Dedifferentiated amniotic fluid mesenchymal stem cell (primary cell): Measurements from ENCODE around the gene SH2D2A.

Experiments used
- DNase-seq: peaks from one replicate; pipeline ENCODE4 v3.0.0-alpha.2; 2016; ENCODE audit errors: extremely low spot score

The SH2D2A gene

DNA sequence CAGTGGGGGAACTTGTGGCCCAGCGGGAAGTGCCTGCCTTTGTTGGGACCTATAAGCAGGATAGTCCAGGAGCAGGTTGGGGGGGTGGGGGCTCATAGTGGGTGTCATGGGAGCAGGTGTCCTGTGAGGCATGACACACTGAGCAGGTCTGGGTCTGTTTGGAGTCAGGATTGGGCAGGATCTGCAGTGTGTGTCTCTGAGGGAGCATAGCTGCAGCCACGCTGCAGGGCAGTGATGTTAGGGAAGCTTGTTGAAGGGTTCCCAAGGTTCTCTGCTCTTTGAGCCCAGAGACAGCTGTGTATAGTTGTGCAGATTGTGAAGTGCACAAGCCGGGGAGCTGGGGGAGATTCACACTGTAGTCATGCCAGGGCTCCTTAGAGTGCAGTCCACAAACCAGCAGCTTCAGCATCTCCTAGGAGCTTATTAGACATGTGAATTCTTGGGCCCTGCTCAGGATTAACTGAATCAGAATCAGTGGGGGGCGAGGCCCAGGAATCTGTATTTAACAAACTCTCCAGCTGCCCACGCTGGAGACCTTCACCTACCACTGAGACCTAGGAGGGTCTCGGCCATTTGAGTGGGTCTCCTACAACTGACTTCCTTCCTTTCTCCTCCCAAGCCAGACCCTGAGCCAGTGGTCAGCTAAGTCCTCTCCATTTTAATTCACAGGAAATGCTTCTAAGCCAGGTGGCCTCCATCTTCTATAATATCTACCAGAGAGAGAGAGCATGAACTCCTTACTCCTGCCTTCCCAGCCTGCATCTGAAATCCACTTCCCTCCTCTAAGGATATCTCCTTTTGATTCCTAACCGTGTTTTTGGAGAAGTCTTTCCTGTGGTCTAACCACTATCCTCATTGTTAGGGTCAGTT is 31.2 kb upstream of the SH2D2A start:
- no peak for DNase-seq

GRCh38 chr1:156846643-156847042 is 30.0 kb upstream of the SH2D2A start:
- DNase-seq: no peak

DNA sequence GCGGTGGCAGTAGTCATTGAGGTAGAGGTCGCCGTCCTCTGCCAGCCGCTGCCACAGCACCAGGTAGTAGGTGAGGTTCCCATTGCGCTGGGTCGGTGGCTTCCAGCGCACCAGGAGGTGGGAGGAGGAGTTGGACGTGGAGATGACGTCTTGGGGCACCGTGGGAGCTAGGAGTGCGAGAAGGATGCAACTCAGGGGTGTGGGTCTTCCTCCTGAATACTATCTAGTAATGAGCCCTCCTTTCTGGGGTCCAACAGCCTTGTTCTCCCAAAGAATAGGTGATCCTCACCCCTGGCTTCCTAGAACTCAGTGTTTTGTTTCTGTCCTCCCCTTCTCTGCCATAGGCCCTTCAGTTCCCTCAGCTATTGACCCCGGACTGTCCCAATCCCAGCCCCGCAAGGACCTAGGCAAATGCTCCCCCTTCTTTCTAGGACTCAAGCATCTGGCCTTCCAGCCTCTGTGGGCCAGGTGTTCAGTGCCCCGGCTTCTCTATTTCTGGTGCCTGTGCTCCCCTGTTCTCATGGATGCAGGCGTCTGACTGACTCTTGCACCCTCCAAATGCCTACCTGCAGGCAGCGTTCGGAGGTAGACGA is 29.4 kb upstream of the SH2D2A start:
- no peak for DNase-seq

DNA sequence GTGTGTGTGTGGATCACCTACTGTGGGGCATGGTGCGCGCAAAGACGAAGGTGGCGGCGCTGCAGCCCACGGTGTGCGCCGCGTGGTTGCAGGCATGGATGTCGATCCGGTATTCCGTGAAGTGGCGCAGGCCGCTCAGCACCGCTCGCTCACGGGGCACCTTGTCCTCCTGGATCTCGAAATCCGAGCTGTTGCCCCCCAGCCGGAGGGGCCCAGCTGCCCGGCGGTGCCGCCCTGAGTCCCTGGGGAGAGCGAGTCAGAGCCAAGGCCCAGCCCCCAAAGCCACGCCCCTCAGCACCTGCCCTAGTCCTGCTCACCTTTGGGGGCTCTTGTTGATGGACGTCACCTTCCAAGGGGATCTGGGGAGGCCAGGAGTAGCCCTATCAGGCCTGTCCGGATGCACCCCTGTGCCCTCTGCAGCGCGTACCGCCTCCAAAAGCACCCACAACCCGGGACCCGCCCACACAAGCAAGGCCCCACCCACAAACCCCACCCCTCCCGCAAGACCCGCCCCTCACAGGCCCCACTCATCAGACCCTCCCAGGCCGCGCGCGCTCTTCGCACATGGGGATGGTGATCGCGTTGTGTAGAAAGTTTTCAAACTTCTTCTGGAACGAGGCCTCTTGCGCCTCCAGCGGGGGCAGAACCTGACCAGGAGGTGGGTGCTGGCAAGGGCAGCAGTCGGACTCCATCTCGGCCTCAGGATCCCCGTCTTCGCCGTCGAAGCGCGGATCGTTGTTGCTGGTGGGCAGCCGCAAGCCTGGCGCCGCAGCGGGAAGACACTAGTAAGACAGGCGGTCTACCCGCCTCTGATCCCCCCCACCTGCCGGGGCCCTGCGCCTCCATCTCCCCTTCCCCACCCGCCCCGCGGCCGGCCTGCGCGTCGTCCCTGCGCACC is 28.7 kb upstream of the SH2D2A start:
- DNase-seq: no peak

DNA sequence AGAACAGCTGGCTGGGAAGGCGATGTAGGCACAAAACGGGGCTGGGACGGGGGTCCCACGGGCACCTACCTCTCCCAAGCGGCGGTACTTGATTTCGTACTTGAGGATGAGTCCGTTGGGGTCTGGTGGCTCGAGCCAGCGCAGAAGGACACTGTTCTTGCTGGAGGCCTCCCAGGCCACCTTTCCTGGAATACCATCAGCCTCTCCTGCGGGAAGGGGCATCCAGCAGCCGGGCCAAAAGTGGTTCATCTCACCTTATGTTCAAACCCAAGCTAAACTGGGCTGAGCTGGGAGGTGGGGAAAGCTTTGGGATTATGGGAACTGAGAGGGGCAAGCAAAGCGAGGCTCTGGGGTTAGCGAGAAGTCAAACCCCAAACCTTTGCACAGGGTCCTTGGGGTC is 28.0 kb upstream of the SH2D2A start:
- no peak for DNase-seq

DNA sequence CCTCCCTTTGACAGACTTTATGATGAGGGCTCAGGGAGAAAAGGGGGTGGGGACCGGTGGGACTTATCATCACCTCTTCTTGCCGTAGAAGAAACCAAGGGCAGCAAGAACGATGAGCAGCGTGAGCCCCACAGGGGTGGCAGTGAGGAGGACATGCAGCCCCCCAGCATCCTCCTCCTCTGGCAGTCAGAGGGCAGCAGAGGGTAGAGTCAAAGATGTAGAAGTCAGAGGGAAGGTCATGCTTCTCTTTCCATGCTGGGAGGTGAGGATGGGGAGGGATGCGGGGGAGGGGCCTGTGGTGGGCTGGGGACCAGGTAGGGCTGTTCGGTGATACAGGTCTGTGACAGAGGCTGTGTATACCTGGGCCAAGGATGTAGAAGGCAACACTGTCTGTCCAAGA is 27.5 kb upstream of the SH2D2A start:
- no peak for DNase-seq

DNA sequence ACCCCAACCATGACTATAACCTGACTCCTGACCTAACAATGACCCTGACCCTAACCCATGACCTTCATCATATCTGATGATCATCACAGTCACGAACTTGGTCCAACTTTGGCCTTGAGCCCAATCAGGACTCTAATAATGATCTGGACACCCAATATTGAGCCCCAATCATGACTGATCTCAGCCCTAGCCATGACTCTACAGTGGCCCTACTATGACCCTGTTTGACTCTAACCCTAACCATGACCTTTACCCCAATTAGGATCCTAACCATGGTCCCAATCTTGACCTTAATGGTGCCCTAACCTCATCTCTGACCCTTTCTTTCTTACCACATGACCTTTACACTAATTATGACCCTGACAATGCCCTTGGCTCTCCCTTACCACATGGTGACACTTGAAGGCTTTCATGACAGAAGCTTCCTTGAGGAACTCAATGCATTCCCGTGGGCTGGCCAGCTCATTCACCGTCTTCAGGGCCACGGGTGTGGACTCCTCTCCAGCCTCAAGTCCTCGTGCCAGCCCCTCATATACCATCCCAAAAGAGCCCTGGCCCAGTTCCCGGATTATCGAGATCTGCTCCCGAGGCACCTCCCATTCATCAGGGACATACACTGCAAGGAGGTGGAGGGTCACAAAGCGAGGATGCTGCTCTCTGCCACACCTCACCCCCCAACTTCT is 26.1 kb upstream of the SH2D2A start:
- DNase-seq: no peak

- DNase-seq: no peak
Measured at GRCh38 chr1:156841295-156841855, 24.7 kb upstream of the SH2D2A start.

GRCh38 chr1:156840898-156841279 is 24.2 kb upstream of the SH2D2A start:
- DNase-seq: no peak

- DNase-seq: no peak
Measured at GRCh38 chr1:156840186-156840897, 23.7 kb upstream of the SH2D2A start.

GRCh38 chr1:156839426-156840109 is 22.9 kb upstream of the SH2D2A start:
- no peak for DNase-seq

GRCh38 chr1:156838972-156839371 is 22.3 kb upstream of the SH2D2A start:
- no peak for DNase-seq

GRCh38 chr1:156836892-156837291 is 20.2 kb upstream of the SH2D2A start:
- no peak for DNase-seq

DNA sequence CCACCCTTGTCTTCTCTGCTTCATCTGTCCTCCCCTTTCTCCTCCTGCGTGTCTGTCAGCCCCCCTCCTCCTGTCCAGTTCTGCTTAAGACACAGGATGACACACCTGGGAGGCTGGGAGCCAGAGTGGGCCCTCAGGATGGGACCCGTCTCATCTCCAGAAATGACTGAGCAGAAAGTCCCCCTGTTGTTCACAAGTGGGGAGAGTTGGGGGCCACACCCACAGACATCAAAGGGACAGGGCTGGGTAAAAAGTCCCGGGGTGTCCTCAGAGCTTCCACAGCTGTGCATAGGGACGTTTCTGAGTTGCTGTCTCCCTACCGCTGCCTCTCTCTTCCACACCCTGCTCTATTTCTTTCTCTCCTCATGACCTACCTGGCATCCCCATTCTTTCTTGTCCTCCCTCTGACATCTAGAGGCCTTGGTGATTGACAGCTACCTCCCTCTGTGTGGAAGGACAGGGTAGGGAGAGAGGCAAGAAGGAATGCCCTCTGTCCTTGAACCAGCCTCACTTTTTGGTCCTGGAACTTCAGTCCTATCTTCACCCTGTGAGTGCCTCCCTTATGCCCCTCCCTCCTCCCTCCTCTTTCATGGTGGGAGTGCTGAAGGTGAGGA is 19.5 kb upstream of the SH2D2A start:
- no peak for DNase-seq

GRCh38 chr1:156834322-156834721 is 17.7 kb upstream of the SH2D2A start:
- DNase-seq: no peak

GRCh38 chr1:156833603-156834002 is 17.0 kb upstream of the SH2D2A start:
- no peak for DNase-seq

DNA sequence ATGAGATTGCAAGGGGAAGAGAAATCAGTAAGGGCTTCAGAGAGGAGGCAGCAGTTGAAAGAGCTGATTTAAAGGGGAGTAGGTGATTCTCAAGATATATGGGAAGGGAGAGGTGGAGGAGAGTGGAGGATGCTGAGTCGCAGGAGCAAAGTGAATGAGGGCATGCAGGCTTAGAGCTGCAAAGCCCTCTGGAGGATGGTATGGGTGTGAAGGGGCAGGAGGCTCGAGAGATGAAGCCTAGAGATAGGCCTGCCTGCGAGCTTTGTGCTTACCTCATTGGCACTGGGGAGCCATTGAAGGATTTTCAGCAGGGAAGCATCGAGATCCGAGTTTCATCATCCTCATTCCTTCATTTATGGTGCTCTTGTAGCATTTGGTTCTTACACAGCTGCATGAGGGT is 15.8 kb upstream of the SH2D2A start:
- DNase-seq: no peak

DNA sequence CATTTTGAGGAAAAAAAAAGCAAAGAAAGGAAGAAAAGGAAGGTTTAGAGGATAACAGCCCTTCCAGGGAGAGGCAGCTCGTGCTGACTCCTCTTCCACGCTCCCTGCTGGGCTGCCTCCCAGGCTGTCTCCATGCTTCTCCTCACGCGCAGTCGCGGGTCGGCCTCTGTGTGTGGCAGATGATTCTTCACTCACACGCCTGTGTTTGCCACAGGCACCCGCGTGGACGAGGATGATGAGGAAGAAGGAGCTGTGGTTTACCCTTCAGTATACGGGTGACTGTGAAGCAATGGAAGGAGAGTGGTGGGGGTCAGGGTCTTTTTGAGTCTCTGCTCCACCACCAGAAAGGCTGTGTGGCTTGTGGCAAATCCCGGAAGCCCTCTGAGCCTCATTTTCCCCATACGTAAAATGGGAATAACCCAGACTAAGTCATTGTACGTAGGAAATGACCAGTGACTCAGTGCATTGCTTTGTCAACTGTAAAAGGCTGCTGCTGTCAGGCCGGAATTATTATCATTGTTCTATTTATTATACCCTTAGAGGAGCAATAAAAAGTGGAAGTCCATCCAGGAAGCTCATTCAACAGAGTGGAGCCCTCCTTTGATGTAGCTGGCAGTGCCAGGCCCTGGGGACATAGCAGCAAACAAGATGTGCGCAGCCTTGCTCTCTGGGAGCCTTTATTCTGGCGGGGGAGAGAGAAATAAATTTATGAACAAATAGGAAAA is 11.9 kb upstream of the SH2D2A start:
- no peak for DNase-seq

DNA sequence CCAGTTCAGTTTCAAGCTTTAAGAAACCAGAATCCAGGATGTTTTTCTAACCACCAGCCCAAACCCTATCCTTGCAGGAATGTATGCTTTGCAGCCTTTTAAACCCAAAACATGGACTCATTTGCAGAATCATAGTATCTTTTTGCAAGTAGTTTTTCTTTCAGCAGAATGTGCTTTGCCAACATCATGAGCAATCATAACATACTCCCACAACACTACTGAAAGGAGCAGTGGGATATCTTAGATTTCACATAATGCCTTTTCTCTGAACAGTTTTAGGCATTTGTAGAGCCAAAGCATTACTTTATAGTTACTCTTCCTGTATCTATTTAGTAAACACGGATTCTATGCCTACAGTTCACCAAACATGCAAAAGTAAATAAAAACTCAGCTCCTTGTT is 10.0 kb upstream of the SH2D2A start:
- DNase-seq: peak; percentile 25
